Embryonic facial prominence (tissue), 1 donor: Measurements from ENCODE around the gene AQP5.

Experiments
- DNase-seq: peaks from one replicate; pipeline ENCODE4 v3.0.0-alpha.2; 2016; ENCODE audit errors: extremely low spot score

The AQP5 gene

DNA sequence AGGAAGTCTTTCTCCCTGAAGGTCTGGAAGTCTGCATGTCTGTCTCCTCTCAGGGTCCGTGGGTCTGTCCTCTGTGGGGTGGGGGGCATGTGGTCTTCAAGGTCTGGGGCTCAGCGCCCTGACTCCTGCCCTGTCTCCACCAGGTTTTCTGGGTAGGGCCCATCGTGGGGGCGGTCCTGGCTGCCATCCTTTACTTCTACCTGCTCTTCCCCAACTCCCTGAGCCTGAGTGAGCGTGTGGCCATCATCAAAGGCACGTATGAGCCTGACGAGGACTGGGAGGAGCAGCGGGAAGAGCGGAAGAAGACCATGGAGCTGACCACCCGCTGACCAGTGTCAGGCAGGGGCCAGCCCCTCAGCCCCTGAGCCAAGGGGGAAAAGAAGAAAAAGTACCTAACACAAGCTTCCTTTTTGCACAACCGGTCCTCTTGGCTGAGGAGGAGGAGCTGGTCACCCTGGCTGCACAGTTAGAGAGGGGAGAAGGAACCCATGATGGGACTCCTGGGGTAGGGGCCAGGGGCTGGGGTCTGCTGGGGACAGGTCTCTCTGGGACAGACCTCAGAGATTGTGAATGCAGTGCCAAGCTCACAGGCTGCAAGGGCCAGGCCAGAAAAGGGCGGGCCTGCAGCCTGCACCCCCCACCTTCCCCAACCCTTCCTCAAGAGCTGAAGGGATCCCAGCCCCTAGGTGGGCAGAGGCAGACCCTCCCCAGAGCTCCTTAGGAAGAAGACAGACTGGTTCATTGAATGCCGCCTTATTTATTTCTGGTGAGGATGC, 3.4 kb downstream of the AQP5 start:
- no peak for DNase-seq

DNA sequence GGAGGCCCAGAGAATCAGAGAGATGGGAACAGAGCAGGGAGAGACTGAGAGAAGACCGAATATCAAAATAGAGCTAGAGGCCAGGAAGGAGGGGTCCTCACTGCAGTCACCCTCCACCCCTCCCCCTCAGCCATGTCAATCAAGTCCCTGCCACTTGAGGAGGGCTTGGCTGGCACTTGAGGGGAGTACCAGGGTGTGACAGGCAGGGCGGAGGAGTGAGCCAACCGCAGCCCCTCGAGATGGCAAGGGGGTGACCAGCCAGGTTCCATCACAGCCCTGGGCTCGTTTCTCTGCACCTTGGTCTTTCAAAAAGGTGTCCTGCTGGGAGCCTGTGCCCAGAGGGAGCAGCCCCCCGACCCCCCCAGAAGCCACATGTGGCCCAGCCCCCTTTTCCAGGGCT, 4.2 kb downstream of the AQP5 start:
- no peak for DNase-seq

DNA sequence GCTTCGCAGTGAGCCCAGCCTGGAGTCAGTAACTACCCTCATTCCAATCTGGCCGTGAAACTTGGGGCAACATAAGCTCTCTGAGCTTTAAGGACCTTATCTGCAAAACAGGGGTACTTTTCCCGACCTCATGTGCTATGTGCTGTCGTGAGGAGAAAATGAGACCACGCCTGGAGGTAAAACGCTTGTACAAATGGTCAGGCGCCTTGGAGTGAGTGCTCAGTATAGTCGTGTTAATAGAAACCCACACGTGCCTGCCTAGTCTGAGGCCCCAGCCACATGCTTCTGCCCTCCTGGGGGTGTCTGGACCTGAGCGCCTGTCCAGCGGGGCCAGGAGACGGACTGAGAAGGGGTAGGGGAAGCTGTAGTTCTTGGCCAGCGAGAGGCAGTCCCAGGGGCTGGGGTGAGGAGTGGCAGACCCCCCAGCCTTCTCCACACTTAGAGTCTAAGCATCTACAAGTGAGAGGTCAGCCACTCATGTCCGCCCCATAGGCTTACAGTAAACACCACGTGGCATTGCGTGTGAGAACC, 4.9 kb downstream of the AQP5 start:
- DNase-seq: no peak

- DNase-seq: peak; percentile 45
Observed at GRCh38 chr12:49967042-49967776, 5.5 kb downstream of the AQP5 start.

GRCh38 chr12:49967777-49968250, 6.1 kb downstream of the AQP5 start:
- no peak for DNase-seq

DNA sequence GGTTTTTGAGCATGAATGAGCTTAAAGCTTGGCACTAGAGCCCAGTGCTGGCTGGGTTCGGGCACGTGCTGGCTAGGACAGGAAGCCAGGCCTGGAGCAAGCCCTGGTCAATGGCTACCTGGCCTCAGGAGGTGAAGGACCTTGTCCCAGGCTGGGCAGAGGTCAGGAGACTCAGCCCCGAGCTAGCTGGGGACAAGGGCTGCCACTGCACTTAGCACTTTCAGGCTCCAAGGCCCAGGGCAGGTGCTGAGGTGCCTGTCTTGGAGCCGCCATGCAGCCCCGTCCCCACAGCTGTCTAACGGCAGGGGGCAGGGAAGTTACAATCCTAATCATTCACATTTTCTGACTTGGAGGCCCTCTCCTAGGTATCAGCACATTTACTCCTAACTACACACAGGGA, 6.8 kb downstream of the AQP5 start:
- no peak for DNase-seq

- no peak for DNase-seq
Observed at GRCh38 chr12:49969027-49969426, 7.4 kb downstream of the AQP5 start.

DNA sequence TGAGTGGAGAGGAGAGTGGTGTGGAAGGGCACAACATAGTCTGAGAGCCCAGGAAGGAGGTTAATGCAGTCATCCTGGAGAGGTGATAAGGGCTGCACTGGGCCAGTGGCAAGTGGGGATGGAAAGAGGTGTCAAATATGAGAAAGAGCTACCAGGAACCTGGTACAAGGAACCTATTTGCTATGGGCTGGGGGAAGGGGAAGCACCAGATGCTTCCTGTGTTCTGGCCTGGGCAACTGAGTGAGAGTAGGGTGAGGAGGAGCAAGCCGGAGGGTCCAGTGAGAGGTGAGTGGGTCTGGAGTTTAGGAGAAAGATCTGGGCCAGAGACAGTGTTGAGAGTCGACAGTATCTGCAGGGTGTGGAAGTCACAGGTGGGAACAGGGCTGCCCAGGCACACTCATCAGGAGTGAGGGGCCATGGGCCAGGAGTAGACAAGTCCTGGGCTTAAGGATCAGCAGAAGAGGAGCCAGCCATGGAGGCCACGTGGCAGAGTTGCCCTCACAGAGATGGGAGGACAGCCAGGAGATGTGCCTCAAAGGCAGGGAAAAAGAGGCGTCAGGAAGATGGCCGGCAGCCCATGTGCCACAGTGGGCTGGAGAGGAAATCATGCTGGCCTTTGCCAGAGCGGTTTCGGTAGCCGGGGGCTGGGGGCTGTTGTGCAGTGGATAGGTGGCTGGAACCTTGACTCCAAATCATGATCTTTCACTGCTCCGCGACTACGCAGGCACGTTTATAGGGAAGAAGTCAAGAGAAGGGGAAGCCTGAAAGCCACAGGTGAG, 8.2 kb downstream of the AQP5 start:
- DNase-seq: no peak

DNA sequence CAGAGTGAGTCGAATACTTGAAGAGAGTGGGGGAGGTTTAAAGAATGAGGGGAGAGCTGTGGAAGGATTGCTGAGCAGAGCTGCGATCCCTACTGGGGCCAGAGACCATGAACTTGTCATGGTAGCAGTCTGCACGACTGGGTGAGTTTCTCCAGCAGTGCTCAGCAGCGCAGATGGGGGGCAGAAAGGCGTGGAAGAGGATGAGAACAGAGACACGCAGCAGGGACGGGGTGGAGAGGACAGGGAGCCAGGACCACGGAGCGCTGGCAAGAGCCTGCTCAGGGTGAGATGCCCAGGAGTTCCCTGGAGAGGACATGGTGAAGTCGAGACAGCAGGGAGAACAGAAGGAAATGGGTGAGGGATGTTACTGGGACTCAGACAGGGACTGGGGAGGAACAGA, 9.0 kb downstream of the AQP5 start:
- no peak for DNase-seq

DNA sequence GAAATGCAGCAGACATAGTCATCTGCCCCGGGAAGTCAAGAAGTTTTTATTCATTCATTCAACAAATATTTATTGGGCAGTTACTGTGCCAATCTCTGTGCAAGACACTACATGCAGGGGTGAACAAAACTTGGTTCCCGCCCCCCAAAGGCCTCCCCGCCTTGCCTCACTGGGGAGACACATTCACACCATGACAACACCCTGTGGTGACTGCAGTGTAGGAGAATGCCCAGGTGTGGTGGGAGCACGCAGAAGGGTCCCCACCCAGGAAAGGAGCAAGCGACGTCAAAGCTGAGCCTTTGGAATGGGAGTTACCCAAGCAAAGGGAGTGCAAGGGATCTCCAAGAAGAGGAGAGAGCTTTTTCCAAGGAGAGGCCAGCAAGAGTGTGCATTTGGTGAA, 9.5 kb downstream of the AQP5 start:
- DNase-seq: no peak

- no peak for DNase-seq
Observed at GRCh38 chr12:49972129-49972528, 10.5 kb downstream of the AQP5 start.

- DNase-seq: no peak
Observed at GRCh38 chr12:49972641-49973360, 11.1 kb downstream of the AQP5 start, which contains the start of gene AQP6. TSS of gene AQP6 (plus strand) at chr12:49972947. CDS start at chr12:49973174, 227 bp downstream.

- no peak for DNase-seq
Observed at GRCh38 chr12:49973361-49973830, 11.7 kb downstream of the AQP5 start.

DNA sequence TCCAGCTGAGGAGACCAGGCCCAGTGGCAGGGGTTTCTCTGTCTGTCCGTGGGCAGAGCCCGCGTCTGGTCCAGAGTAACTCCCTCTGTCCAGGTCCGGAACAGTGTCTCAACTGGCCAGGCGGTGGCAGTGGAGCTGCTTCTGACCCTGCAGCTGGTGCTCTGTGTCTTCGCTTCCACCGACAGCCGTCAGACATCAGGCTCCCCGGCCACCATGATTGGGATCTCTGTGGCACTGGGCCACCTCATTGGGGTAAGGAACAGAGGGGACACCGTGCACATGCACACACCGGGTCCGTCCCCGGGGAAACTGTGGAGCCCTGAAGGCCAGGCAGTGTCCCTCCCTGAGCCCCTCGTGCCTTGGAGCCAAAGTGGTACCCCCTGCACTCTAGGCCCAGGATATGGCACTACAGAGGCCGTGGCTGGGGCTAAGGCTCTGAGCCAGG, 12.6 kb downstream of the AQP5 start:
- no peak for DNase-seq

- DNase-seq: no peak
Observed at GRCh38 chr12:49974677-49975317, 13.1 kb downstream of the AQP5 start.

DNA sequence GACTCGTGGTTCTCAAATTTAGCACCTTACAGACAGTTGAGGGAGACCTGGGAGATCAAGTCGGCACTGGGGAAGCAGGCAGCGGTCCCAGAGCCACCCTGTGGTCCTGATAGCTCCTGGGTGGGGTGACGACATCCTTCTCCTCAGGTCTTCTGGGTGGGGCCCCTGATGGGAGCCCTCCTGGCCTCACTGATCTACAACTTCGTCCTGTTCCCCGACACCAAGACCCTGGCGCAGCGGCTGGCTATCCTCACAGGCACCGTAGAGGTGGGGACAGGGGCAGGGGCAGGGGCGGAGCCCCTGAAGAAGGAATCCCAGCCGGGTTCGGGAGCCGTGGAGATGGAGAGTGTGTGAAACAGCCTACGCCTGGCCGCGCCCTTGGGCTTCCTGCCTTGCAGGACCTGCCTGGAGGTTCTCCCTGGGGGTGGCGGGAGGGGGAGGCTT, 13.7 kb downstream of the AQP5 start:
- no peak for DNase-seq

DNA sequence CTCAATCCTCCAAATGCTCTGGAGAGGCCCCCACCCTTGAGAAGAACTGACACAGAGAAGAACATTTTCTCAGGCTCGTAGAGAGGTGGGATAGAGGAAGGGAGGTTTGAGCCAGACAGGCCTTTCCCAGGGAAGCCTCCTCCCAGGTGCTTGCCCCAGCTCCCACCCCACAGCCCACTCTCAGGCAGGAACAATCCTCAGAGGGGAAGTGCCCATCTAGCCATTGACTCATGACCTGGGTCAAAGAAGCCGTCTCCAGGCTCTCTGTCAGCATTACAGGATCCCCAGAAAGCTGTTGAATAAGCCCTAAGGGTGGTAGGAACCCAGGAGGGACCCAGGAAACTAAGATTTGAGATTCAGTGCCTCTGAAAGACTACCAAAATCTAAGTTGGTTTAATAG, 14.9 kb downstream of the AQP5 start:
- DNase-seq: no peak

GRCh38 chr12:49978125-49978524, 16.5 kb downstream of the AQP5 start:
- no peak for DNase-seq

- DNase-seq: no peak
Observed at GRCh38 chr12:49979016-49979586, 17.4 kb downstream of the AQP5 start.

DNA sequence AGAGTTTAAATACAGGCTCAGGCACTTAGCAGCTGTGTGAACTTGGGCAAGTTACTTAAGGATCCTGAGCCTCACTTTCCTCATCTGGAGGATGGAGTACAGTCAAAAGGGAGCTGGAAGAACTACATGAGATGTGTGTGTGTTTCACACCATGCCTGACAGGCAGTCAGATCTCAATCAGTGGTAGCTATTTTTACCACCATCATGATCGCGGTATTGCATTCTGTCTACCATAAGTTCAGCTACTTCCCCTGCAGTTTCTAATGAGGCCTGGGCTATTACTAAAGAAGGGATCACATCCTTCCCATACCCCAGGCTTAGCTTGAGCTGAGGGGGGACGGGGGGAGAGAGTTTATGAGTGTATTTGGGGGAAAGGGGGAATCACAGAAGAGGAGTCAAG, 18.1 kb downstream of the AQP5 start:
- no peak for DNase-seq
